ENCODE data around the gene ARHGAP44.

ARHGAP44 gene

DNA sequence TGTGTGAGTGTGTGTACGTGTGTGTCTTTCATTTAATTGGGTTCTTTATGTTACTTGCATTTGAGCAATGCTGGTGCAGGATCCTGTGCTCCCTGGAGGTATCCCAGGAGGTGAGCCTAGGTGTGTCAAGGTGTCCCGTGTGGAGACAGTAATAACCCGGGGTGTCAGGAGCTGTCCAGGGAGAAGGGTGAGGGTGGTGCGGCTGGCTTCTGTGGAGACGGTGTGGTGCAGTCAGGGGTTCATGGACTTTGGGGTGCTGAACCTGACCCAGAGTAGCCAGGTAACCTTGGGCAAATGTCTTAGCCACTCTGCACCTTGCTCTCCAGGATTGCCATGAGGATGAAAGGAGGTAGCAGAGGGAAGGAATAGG, 235.9 kb downstream of the ARHGAP44 start:
- no peaks in the 10 kb centered on the region for H3K79me2 ChIP-seq (ENCODE audit: insufficient read depth, low read length)
- no peaks in the 10 kb centered on the region for H3K27me3 ChIP-seq (ENCODE audit: insufficient read depth, low read length, poor library complexity, severe bottlenecking)
- no peaks in the 10 kb centered on the region for H3K9me2 ChIP-seq (replicated peaks; ENCODE audit: low read depth, low read length)
- no peaks in the 10 kb centered on the region for H3K9me3 ChIP-seq (ENCODE audit: insufficient read depth, low read depth, low read length)
- H3K9ac ChIP-seq (ENCODE audit: low read depth, low read length, poor library complexity, severe bottlenecking): no peak overlapping the region
- H3K4me2 ChIP-seq (ENCODE audit: low read depth, low read length, poor library complexity, severe bottlenecking): peak overlapping the region; percentile 73
- no peak overlapping the region for H3K4me3 ChIP-seq (ENCODE audit: low read length, poor library complexity, severe bottlenecking)
- no peaks in the 10 kb centered on the region for H3K36me3 ChIP-seq (ENCODE audit: insufficient read depth, low read length)
- TF ChIP-seq, protein P1, sequence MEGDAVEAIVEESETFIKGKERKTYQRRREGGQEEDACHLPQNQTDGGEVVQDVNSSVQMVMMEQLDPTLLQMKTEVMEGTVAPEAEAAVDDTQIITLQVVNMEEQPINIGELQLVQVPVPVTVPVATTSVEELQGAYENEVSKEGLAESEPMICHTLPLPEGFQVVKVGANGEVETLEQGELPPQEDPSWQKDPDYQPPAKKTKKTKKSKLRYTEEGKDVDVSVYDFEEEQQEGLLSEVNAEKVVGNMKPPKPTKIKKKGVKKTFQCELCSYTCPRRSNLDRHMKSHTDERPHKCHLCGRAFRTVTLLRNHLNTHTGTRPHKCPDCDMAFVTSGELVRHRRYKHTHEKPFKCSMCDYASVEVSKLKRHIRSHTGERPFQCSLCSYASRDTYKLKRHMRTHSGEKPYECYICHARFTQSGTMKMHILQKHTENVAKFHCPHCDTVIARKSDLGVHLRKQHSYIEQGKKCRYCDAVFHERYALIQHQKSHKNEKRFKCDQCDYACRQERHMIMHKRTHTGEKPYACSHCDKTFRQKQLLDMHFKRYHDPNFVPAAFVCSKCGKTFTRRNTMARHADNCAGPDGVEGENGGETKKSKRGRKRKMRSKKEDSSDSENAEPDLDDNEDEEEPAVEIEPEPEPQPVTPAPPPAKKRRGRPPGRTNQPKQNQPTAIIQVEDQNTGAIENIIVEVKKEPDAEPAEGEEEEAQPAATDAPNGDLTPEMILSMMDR (conservative IDR thresholded peaks at IDR 0.05; ENCODE audit: low read length): no peak
- H3K4me1 ChIP-seq (ENCODE audit: insufficient read depth, low read length, poor library complexity, severe bottlenecking): peaks cover 4% of the 10 kb centered on the region
- H2AFZ ChIP-seq (ENCODE audit: low read length): peak overlapping the region; percentile 95; the same call in 1 of the 2 replicates
- no peaks in the 10 kb centered on the region for H4K20me1 ChIP-seq (ENCODE audit: insufficient read depth, low read length, poor library complexity, severe bottlenecking)
- no peaks in the 10 kb centered on the region for H3F3A ChIP-seq (ENCODE audit: low read depth)

DNA sequence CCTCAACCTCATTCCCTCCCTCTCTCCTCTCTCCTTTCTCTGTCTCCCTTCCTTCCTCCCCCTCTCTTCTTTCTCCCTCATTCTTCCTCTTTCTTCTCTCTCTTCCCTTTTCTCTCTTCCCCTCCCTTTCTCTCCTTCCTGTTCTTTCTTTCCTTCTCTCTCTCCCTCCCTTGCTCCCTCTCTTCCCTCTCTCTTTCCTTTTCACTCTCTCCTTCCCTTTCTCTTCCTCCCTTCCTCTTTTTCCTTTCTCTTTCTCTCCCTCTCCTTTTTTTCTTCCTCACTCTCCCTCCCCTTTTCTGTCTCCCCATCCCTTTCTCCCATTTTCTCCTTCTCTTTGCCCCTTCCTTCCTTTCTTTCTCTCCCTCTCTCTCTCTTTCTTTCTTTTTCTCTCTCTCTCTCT, 236.4 kb downstream of the ARHGAP44 start:
- no peak overlapping the region for H3K9ac ChIP-seq (ENCODE audit: low read depth, low read length, poor library complexity, severe bottlenecking)
- H3K4me3 ChIP-seq (ENCODE audit: low read length, poor library complexity, severe bottlenecking): no peak overlapping the region
- H3K27me3 ChIP-seq (ENCODE audit: insufficient read depth, low read length, poor library complexity, severe bottlenecking): no peaks in the 10 kb centered on the region
- H3F3A ChIP-seq (ENCODE audit: low read depth): no peaks in the 10 kb centered on the region
- TF ChIP-seq, protein P1 (conservative IDR thresholded peaks at IDR 0.05; ENCODE audit: low read length): no peak
- TF ChIP-seq EZH2phosphoT487 (IDR thresholded peaks at IDR 0.05; ENCODE audit: borderline replicate concordance): no peak
- no peaks in the 10 kb centered on the region for H4K20me1 ChIP-seq (ENCODE audit: insufficient read depth, low read length, poor library complexity, severe bottlenecking)
- no peaks in the 10 kb centered on the region for H3K9me2 ChIP-seq (replicated peaks; ENCODE audit: low read depth, low read length)
- H3K79me2 ChIP-seq (ENCODE audit: insufficient read depth, low read length): no peaks in the 10 kb centered on the region
- H3K4me1 ChIP-seq (ENCODE audit: insufficient read depth, low read length, poor library complexity, severe bottlenecking): peaks cover 5% of the 10 kb centered on the region
- no peaks in the 10 kb centered on the region for H3K9me3 ChIP-seq (ENCODE audit: insufficient read depth, low read depth, low read length)
- no peak overlapping the region for H3K4me2 ChIP-seq (ENCODE audit: low read depth, low read length, poor library complexity, severe bottlenecking)
- H2AFZ ChIP-seq (ENCODE audit: low read length): peak overlapping the region; percentile 12; the same call in 1 of the 2 replicates
- H3K36me3 ChIP-seq (ENCODE audit: insufficient read depth, low read length): no peaks in the 10 kb centered on the region

DNA sequence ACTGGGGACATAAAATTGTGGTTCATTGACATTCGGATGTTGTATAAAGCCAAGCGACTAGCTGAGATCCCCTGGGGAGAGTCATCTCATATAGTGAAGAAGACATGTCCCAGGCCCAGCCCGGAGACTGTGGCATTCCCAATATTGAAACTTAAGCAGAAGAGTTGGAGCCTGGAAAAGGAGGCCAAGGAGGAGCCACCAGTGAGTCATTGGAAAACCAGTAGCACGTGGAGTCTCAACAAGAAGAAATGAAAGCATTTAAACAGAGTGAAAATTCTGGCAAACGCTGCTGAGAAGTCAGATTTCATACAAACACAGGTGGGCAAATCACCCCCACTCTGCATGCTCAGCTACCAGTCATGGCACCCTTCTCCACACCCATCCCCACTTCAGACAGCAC, 237.9 kb downstream of the ARHGAP44 start:
- no peaks in the 10 kb centered on the region for H3K9me2 ChIP-seq (replicated peaks; ENCODE audit: low read depth, low read length)
- H3F3A ChIP-seq (ENCODE audit: low read depth): no peaks in the 10 kb centered on the region
- H2AFZ ChIP-seq (ENCODE audit: low read length): no peak overlapping the region
- H3K79me2 ChIP-seq (ENCODE audit: insufficient read depth, low read length): no peaks in the 10 kb centered on the region
- H3K4me3 ChIP-seq (ENCODE audit: low read length, poor library complexity, severe bottlenecking): no peak overlapping the region
- H4K20me1 ChIP-seq (ENCODE audit: insufficient read depth, low read length, poor library complexity, severe bottlenecking): no peaks in the 10 kb centered on the region
- H3K36me3 ChIP-seq (ENCODE audit: insufficient read depth, low read length): no peaks in the 10 kb centered on the region
- no peaks in the 10 kb centered on the region for H3K9me3 ChIP-seq (ENCODE audit: insufficient read depth, low read depth, low read length)
- no peak overlapping the region for H3K4me2 ChIP-seq (ENCODE audit: low read depth, low read length, poor library complexity, severe bottlenecking)
- TF ChIP-seq, protein P1 (conservative IDR thresholded peaks at IDR 0.05; ENCODE audit: low read length): no peak
- no peak for TF ChIP-seq EZH2phosphoT487 (IDR thresholded peaks at IDR 0.05; ENCODE audit: borderline replicate concordance)
- H3K9ac ChIP-seq (ENCODE audit: low read depth, low read length, poor library complexity, severe bottlenecking): no peak overlapping the region
- no peaks in the 10 kb centered on the region for H3K27me3 ChIP-seq (ENCODE audit: insufficient read depth, low read length, poor library complexity, severe bottlenecking)
- peaks cover 5% of the 10 kb centered on the region for H3K4me1 ChIP-seq (ENCODE audit: insufficient read depth, low read length, poor library complexity, severe bottlenecking)
